Vagina (tissue), 2 donors: ENCODE measurements around the gene TMEM131L.

ENCODE experiments used
- POLR2A ChIP-seq, 2 donors: fragments of 450-650 bp; IDR thresholded peaks; one replicate each; pipeline ENCODE4 v1.6.1; 2017; ENCODE audit warnings: antibody characterized with exemption in 2 of 2, mild to moderate bottlenecking in 2 of 2, moderate library complexity in 2 of 2
- POLR2AphosphoS5 ChIP-seq, 2 donors: sonication (generic); formaldehyde crosslinking; IDR thresholded peaks; one replicate each; pipeline ENCODE4 v1.9.0; 2017; ENCODE audit warnings: antibody characterized with exemption in 2 of 2, mild to moderate bottlenecking in 2 of 2, low read depth in 1 of 2; ENCODE audit not compliant: insufficient read depth in 1 of 2
- TF ChIP-seq, protein P1 (sequence below), 3 experiments: fragments of 450-650 bp in 2 of 3; fragments of 200-600 bp in 1 of 3; sonication (generic) in 1 of 3; IDR thresholded peaks; one replicate each; pipeline ENCODE4 v1.5.1; 2017 to 2019; ENCODE audit warnings: antibody characterized with exemption in 3 of 3, mild to moderate bottlenecking in 2 of 3, moderate library complexity in 2 of 3

GRCh38 chr4:153537493-153537960, 71.4 kb downstream of the TMEM131L start:
- TF ChIP-seq, protein P1, sequence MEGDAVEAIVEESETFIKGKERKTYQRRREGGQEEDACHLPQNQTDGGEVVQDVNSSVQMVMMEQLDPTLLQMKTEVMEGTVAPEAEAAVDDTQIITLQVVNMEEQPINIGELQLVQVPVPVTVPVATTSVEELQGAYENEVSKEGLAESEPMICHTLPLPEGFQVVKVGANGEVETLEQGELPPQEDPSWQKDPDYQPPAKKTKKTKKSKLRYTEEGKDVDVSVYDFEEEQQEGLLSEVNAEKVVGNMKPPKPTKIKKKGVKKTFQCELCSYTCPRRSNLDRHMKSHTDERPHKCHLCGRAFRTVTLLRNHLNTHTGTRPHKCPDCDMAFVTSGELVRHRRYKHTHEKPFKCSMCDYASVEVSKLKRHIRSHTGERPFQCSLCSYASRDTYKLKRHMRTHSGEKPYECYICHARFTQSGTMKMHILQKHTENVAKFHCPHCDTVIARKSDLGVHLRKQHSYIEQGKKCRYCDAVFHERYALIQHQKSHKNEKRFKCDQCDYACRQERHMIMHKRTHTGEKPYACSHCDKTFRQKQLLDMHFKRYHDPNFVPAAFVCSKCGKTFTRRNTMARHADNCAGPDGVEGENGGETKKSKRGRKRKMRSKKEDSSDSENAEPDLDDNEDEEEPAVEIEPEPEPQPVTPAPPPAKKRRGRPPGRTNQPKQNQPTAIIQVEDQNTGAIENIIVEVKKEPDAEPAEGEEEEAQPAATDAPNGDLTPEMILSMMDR (IDR thresholded peaks at IDR 0.05) = no peak
- TF ChIP-seq POLR2A (IDR thresholded peaks at IDR 0.05) (no peak), POLR2AphosphoS5 (IDR thresholded peaks at IDR 0.05; ENCODE audit: insufficient read depth in 1 of 2, low read depth in 1 of 2) (no peak)
